ENCODE data around the gene MYL3.
A peak's percentile ranks its signal among the peaks of the same experiment; 100 is the strongest.

Gene MYL3

DNA sequence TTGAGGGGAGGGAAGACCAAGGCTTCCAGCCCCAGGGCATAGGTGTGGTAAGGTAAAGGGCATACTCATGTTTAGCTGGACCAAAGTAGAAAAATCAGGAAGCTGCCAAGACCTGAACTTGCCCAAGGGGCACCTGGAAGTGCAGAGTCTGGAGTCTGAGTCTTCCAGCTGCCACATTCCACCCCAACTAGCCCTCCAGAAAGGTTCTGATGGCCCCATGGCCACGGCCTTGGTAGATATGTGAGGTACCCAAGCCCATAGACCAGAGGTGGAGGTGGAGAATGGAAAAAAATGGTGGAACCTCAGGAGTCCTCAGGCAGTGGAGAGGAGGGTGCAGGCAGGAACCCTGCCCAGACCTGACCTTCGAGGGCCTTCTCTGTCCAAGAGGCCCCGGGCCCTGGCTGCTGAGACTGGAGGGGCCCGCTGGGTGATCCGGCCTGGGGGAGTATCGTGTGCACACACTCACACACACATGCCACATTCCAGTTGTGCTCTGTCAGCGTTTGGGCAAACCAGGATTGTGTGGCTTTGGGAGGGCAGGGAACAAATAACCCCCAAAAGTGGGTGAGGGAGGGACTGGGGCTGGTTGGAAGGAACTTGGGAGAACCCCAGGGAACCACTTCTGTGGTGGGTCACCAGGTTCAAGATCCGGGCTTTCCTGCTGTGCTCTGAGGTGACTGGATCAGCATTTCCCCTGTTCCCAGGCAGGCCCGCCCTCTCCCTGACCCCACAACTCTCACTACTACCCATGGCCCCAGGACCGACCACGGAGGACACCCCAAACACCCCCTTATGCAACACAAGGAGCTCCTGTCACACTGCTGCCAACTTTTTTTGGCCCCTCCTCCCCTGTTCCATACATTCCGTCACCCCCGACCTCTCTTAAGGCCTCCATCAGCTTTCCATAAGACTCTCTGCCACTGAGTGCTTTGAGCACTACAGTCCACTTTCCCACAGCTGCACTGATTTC lies 11.6 kb downstream of the MYL3 start:
- no peak for DNase-seq

DNA sequence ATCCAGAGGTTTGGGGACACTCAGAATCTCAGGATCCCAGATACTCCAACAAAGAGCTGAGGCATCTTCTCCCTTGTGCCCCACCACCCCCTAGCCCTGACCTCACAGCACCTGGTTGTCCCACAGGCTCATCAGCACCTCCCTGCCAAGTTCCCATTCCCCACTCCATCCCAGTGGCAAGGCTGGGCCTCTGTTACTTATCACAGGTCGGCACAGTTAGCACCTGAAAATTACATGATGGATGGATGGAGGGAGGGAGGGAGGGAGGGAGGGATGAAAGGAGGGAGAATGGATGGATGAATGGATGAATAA lies 12.8 kb downstream of the MYL3 start:
- no peak for DNase-seq

DNA sequence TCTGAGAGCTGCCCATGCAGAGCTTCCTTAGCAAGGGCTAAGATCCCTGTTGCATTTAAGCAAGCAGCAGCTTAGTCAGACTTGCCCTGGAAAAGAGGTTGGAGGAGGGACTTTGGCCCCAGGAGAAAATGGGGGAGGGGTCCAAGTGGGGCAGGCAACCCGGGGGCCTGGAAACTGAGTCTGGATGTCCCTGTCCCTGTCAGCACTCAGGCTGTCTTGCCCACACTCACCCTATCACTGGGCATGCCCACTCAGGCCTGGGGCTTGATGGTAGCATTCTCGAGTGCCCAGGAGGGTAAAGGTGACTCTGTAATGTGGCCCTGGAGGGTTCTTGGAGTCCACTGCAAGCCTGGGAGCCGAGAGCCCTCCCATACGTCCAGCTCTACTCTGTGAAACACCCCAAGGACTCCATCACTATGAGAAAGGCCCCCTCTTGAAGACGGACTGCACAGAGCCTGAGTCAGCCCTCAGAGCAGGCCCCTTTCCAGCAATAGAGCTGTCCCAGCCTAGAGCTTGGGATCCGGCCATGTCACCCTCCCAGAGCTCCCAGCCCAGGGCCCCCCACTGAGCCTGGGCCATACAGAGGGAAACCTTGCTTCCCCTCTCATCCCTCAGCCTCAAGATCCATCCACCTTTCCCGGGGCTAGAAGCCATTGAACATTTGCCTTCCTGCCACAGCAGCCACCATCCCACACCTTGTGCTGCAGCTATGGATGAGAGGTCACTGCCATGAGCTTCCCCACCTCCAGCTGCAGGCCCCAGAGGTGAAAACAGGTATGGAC lies 13.4 kb downstream of the MYL3 start:
- no peak for DNase-seq

GRCh38 chr3:46849045-46849631 lies 14.1 kb downstream of the MYL3 start:
- DNase-seq = no peak

GRCh38 chr3:46848271-46849044 lies 14.8 kb downstream of the MYL3 start:
- peak in 1 of 56 donors; percentile 8 for DNase-seq

DNA sequence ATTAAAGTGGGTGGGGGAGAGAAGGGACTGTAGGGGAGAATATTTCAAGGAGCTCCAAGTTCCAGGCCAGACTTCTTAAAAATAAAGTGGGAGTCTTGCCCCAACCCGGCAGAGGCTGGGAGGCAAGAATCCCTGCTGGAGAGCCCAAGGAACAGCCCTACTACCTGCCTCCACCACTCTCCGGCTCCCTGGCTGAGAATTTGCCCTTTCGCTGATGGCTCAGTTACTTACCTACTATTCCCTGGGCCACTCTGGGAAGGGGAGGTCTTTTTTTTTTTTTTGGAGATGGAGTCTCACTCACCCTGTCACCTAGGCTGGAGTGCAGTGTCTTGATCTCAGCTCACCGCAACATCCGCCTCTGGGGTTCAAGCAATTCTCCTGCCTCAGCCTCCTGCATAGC lies 15.5 kb downstream of the MYL3 start:
- no peak for DNase-seq

DNA sequence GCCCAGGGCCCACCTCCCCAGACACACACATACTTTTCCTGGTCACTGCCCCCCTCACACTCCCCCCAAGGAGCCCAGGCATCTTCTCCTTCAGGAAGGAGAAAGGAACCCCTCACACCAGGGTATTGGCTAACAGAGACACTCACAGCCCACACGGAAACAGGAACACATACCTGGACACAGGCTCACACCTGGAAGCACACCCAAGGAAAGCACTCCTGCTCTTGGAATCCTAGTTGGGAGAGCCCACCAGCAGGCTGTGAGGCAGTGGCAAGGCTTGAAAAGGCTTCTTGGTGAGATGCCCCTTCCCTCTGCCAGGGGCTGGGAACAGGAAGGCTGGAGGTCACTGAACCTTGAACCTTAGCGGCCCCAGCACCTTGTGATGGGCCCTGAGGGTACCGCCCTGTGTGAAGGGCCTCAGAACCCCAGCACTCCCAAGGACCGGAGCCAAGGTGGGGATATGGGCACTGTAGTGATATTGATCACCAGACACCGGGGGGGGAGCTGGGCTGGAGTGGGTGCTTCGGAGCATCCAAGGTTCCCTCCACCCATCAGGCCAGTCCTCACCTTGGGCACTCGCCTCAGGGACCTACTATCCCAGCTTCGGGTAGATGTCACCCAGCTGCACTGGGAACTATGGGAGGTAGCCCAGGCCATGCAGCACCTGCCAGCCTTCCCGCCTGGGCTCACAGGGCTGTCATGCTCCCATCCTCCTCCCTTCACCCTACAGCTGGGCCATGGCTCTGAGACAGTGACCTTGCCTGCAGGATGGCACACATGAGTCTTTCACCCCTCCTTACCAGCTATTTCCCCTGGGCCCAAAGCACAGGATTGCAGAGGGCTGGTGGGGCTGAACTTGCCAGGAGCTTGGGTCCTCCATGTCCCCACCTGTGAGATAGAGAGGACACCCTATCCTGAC lies 16.4 kb downstream of the MYL3 start:
- DNase-seq = no peak

DNA sequence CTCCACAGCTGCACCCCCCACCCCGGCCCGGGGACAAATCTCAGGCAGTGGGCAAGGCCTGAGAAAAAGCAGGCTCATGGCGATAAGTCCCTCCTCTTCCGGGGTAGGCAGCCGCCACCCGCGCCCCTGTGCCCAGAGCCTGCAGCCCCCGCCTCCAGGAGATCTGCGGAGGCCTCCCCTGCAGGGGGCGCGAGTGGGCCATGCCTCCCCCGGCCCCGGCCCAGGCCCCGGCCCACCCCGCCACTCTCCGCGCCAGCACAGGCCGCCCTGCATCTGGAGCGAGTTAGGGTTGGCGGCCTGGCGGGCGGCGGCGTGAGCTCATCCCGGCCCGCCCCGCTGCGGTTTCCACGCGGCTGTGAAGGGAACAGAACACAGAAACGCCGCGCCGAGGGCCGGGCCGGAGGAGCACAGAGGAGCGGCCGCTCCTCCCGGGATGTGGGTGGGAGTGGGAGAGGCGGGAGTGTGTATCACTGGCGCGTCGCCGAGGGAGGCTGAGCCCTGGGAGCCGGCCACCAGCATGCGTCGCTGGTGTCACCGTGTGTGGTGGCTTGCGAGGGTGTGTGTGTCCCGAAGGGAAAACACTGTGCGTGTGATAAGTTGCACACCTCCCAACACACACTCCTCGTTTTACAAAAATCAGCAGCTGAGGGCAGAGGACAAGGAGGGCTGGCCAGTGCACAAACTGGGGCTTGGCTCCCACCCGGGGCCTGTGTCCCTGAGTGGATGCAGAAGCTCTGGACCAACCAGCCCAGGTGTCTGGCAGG lies 17.2 kb downstream of the MYL3 start:
- peak in 47 of 56 donors; percentile 31 to 88 (median 64) for DNase-seq

GRCh38 chr3:46845397-46845859 lies 17.8 kb downstream of the MYL3 start:
- peak in 16 of 56 donors; percentile 16 to 88 (median 62) for DNase-seq

DNA sequence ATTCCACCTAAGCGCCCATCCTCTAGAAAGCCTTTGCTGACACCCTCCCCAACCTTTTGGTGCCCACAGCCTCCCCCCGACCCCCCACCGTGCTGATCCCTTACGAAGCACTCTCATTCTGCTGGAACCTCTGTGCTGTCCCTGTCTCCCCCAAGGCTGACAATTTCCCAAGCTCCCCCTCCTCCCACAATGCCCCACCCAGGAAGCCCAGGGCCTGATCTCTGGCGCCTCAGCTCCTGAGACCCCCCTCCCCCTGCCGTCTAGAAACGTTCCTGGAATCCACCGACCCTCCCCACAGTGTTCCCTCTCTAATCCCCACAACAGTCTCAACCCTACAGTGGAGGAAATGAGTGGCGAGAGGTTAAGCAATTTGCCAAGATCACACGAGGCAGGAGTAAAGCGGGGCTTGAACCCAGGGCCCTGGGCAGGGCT lies 18.3 kb downstream of the MYL3 start:
- no peak for DNase-seq

DNA sequence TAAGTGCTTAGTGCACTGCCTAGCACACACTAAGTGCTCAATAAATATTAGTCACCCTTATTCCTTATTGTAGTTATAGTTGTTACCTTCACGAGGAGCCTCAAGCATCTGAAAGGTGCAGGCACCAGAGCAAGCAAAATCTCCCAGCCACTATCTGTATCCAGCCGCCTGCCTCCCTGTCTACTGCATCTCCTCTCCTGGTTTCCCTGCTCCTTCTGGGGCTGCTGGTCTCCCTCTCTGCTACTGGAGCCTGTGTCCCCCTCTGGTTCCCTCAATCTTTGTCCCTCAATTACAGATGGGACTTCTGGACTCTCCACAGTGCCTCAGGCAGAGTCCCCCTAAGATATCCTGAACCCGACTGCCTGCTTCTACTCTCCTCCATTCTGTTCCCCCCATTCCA lies 18.8 kb downstream of the MYL3 start:
- no peak for DNase-seq

GRCh38 chr3:46843508-46843907 lies 19.7 kb downstream of the MYL3 start:
- DNase-seq = no peak

GRCh38 chr3:46840491-46840890 lies 22.8 kb downstream of the MYL3 start:
- DNase-seq = no peak

DNA sequence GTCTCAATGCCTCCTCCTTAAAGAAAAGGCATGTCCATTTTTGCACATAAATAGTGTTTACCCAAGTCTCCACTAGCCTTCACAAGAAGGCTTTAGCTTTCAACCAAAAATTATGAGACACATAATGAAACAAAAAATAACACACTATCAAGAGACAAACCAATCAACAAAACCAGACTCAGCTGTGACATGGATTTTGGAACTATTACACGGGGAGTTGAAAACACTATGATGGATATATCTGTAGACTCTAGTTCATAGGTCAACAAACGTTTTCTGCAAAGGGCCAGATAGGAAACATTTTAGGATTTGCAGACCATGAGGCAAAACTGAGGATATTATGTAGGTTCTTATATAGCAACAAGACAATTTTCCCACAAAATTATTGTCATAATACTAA lies 24.9 kb downstream of the MYL3 start:
- DNase-seq = no peak

DNA sequence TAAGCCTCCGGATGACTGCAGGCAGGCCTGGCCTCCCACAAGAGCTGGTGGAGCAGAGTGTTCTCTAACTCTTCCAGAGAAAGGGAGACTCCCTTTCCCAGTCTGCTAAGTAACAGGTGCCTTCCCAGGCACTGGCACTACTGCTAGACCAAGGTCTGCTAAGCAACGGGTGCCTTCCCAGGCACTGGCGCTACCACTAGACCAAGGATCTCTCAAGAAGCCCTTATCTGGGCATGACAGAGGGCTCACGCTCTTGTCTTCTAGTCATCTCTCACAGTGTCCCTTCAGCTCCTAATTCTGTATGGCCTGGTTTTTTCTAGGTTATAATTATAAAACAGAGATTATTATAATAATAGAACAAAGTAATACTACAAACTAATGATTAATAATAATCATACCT lies 27.8 kb downstream of the MYL3 start:
- DNase-seq = no peak

DNA sequence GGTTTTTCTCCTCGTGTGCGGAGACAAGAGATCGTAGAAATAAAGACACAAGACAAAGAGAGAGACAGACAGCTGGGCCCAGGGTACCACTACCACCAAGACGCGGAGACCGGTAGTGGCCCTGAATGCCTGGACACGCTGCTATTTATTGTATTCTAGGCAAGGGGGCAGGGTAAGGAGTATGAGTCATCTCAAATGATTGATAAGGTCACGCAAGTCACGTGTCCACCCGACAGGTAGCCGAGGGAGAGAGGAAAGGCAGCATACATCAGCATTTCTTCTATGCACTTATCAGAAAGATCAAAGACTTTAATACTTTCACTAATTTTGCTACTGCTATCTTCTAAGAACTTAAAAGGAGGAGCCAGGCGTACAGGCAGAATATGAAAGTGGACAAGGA lies 28.2 kb downstream of the MYL3 start:
- no peak for DNase-seq

DNA sequence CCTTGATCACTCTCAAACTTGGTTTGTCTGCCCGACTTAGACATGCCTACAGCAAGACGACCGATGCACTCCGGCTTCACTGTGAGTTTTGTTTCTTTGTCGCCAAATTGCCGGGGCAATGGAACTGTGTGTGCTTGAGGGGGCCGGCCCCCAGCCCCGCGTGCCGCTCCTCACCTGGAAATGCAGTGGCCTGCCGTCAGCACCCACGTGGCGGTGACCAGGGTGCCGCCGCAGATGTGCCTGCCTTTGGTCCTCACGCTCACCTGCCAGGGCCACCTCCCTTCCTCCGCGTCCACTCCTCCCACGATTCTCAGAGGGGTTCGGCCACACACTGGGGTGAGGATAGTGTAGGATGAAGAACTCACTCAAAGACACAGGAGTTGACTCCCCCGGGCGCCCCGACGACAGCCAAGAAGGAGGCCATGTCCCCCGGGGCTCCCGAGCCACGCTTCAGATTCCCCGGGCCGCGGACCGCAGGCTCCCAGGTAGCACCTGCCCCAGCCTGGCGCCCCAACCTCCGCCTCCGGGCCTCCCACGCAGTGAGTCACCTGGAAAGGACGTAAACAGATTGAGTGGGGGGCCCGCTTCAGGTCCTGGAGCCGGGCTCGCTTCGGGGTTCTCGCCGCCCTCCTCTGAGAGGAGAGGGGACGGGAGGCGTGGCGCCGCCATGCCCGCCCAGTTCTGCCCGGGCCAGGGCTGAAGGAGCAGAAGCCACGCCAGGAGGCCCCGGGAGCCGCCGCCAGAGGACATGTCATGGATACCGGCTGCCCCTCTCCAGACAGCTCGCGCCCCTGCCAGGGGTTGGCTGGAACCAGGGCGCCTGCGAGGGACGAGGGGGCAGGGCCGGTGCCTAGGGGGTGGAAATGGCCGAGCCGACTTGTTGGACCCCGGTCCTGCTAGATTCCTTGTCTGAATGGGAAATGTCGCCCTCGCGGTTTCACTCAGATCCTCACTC lies 29.6 kb downstream of the MYL3 start:
- DNase-seq = no peak

DNA sequence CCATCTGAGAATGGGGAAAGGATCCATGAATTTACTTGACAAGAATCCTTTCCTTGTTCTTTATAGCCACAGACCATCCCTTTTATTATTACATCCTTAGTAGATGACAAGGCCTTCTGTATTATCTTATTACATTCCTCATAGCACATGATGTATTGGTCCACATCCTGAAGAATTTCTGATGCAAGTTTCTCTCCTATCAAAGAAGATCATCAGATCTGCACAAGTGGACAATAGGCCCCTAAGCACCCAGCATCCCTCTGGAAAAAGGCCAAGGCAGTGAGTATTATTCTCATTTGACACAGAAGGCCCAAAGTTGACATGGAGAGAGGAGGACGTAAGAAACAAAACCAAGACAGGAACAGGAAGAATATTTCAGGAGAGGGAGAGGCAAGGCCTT lies 31.4 kb downstream of the MYL3 start:
- no peak for DNase-seq
